KMS-11 (cell line): ENCODE results near the gene PRKCZ.
A peak's percentile ranks its signal among the peaks of the same experiment; 100 is the strongest.

Experiments used
- H2AFZ ChIP-seq: fragments of 200-600 bp; sonication (generic); 2 replicates; pipeline ENCODE4 v1.6.1; 2016; ENCODE audit warnings: antibody characterized with exemption, mixed run types, low read depth
- H3K27ac ChIP-seq: fragments of 200-600 bp; sonication (generic); 2 replicates; pipeline ENCODE4 v1.6.1; 2016; ENCODE audit warnings: mild to moderate bottlenecking, mixed run types
- H3K27me3 ChIP-seq: fragments of 200-600 bp; sonication (generic); 2 replicates; pipeline ENCODE4 v1.6.1; 2017; ENCODE audit warnings: mild to moderate bottlenecking, low read depth, mixed run types, moderate library complexity; ENCODE audit not compliant: insufficient read depth
- H3K36me3 ChIP-seq: fragments of 200-600 bp; sonication (generic); 2 replicates; pipeline ENCODE4 v1.6.1; 2017; ENCODE audit warnings: mild to moderate bottlenecking, mixed run types; ENCODE audit not compliant: insufficient read depth
- H3K4me1 ChIP-seq: fragments of 200-600 bp; sonication (generic); 2 replicates; pipeline ENCODE4 v1.6.1; 2016; ENCODE audit warnings: mild to moderate bottlenecking, low read depth, mixed run types; ENCODE audit not compliant: poor library complexity, severe bottlenecking
- H3K4me2 ChIP-seq: fragments of 200-600 bp; sonication (generic); 2 replicates; pipeline ENCODE4 v1.7.0; 2016; ENCODE audit warnings: mild to moderate bottlenecking, mixed run types
- H3K4me3 ChIP-seq: fragments of 200-600 bp; sonication (generic); IDR thresholded peaks from 2 replicates; pipeline ENCODE4 v1.6.1; 2017; ENCODE audit warnings: low read depth, low read length, mixed read lengths; ENCODE audit not compliant: insufficient read depth
- H3K79me2 ChIP-seq: fragments of 200-600 bp; sonication (generic); 2 replicates; pipeline ENCODE4 v1.6.1; 2016; ENCODE audit warnings: low read depth, mixed run types; ENCODE audit not compliant: insufficient read depth
- H3K9ac ChIP-seq: fragments of 200-600 bp; sonication (generic); 2 replicates; pipeline ENCODE4 v1.6.1; 2016; ENCODE audit warnings: mild to moderate bottlenecking, mixed run types
- H4K20me1 ChIP-seq: fragments of 200-600 bp; sonication (generic); 2 replicates; pipeline ENCODE4 v1.6.1; 2016; ENCODE audit warnings: mild to moderate bottlenecking, mixed run types; ENCODE audit not compliant: insufficient read depth
- CTCF ChIP-seq: fragments of 200-600 bp; sonication (generic); conservative IDR thresholded peaks from 2 replicates; pipeline ENCODE4 v1.6.1; 2017; ENCODE audit warnings: low read depth, mild to moderate bottlenecking, antibody characterized with exemption, low read length, moderate library complexity, mixed read lengths

The PRKCZ gene

GRCh38 chr1:2174348-2175054 lies 124.3 kb downstream of the PRKCZ start:
- TF ChIP-seq CTCF: peak; percentile 78
- no peak overlapping the region for H3K4me2 ChIP-seq
- no peaks in the 10 kb centered on the region for H3K36me3 ChIP-seq
- peaks cover 62% of the 10 kb centered on the region for H3K27me3 ChIP-seq
- H3K4me3 ChIP-seq: no peak overlapping the region
- H3K9ac ChIP-seq: no peak overlapping the region
- H4K20me1 ChIP-seq: no peaks in the 10 kb centered on the region
- no peak overlapping the region for H3K27ac ChIP-seq
- H2AFZ ChIP-seq: no peak overlapping the region
- no peaks in the 10 kb centered on the region for H3K79me2 ChIP-seq
- no peaks in the 10 kb centered on the region for H3K4me1 ChIP-seq

GRCh38 chr1:2175055-2175414 lies 124.8 kb downstream of the PRKCZ start:
- Histone ChIP-seq H3K4me1 (no peaks in the 10 kb centered on the region), H2AFZ (no peak overlapping the region), H4K20me1 (no peaks in the 10 kb centered on the region), H3K9ac (no peak overlapping the region), H3K27me3 (peaks cover 62% of the 10 kb centered on the region), H3K27ac (no peak overlapping the region), H3K79me2 (no peaks in the 10 kb centered on the region), H3K4me3 (no peak overlapping the region), H3K4me2 (no peak overlapping the region), H3K36me3 (no peaks in the 10 kb centered on the region)
- TF ChIP-seq CTCF: no peak

GRCh38 chr1:2175681-2176454 lies 125.7 kb downstream of the PRKCZ start:
- Histone ChIP-seq H3K4me3 (no peak overlapping the region), H3K4me1 (no peaks in the 10 kb centered on the region), H3K4me2 (no peak overlapping the region), H3K9ac (no peak overlapping the region), H3K36me3 (no peaks in the 10 kb centered on the region), H3K27ac (no peak overlapping the region), H2AFZ (no peak overlapping the region), H3K79me2 (no peaks in the 10 kb centered on the region), H3K27me3 (peaks cover 56% of the 10 kb centered on the region), H4K20me1 (no peaks in the 10 kb centered on the region)
- no peak for TF ChIP-seq CTCF

- Histone ChIP-seq H3K4me3 (no peak overlapping the region), H3K27me3 (peaks cover 54% of the 10 kb centered on the region), H3K79me2 (no peaks in the 10 kb centered on the region), H4K20me1 (no peaks in the 10 kb centered on the region), H2AFZ (no peak overlapping the region), H3K4me2 (no peak overlapping the region), H3K36me3 (no peaks in the 10 kb centered on the region), H3K27ac (no peak overlapping the region), H3K4me1 (no peaks in the 10 kb centered on the region), H3K9ac (no peak overlapping the region)
- TF ChIP-seq CTCF: no peak
These were observed 126.4 kb downstream of the PRKCZ start for GRCh38 chr1:2176615-2177014.
